Endothelial cell (in vitro differentiated cells): ENCODE measurements around the gene CNNM2. TPM values are rescaled to one million over a fixed set of nuclear protein-coding genes. Genes with fewer than 3 reads are reported as not detected.
"Not testable (repeated sequence)": the region's sequence is repeated elsewhere in the genome, so short reads cannot be mapped to it uniquely, and the experiment has no call there.

Experiments
- DNase-seq: peaks from one replicate; pipeline ENCODE4 v3.0.0; 2021; ENCODE audit warnings: low spot score
- H3K27ac Mint-ChIP-seq: one replicate; pipeline ENCODE4 v1.8.0; 2021; ENCODE audit warnings: mixed read lengths, inconsistent platforms; ENCODE audit not compliant: unreplicated experiment
- H3K27me3 Mint-ChIP-seq: one replicate; pipeline ENCODE4 v1.8.0; 2021; ENCODE audit warnings: mild to moderate bottlenecking, moderate library complexity, mixed read lengths, inconsistent platforms; ENCODE audit not compliant: unreplicated experiment
- H3K36me3 Mint-ChIP-seq: one replicate; pipeline ENCODE4 v1.8.0; 2021; ENCODE audit warnings: mild to moderate bottlenecking, low read depth, mixed read lengths, inconsistent platforms; ENCODE audit not compliant: unreplicated experiment
- H3K4me1 Mint-ChIP-seq: one replicate; pipeline ENCODE4 v1.8.0; 2021; ENCODE audit warnings: mild to moderate bottlenecking, mixed read lengths, inconsistent platforms; ENCODE audit not compliant: unreplicated experiment
- H3K4me3 Mint-ChIP-seq: one replicate; pipeline ENCODE4 v1.8.0; 2021; ENCODE audit warnings: mild to moderate bottlenecking, mixed read lengths, inconsistent platforms; ENCODE audit not compliant: unreplicated experiment
- H3K9me3 Mint-ChIP-seq: one replicate; pipeline ENCODE4 v1.8.0; 2021; ENCODE audit warnings: mixed read lengths, inconsistent platforms; ENCODE audit not compliant: unreplicated experiment
- CTCF ChIP-seq: fragments of 200-600 bp; sonication (generic); IDR thresholded peaks from one replicate; pipeline ENCODE4 v1.5.0; 2021; ENCODE audit warnings: antibody characterized with exemption; ENCODE audit not compliant: unreplicated experiment
- total RNA-seq: library from RNA; stranded (reverse); fragmentation: NEBNext Ultra II Directional; extraction: Animal tissue kit (Norgen Biotek cat#: 25700); gene quantifications from one replicate; pipeline ENCODE4 v1.2.1, GENCODE V29; 2021; ENCODE audit not compliant: unreplicated experiment

Gene CNNM2
- total RNA-seq, 1 donor from 2014 or later = 4.6 TPM

- Mint-ChIP-seq H3K4me1 (peaks cover 4% of the 10 kb centered on the region), H3K4me3 (no peak overlapping the region), H3K36me3 (no peaks in the 10 kb centered on the region), H3K9me3 (no peaks in the 10 kb centered on the region), H3K27ac (no peak overlapping the region), H3K27me3 (no peaks in the 10 kb centered on the region)
- TF ChIP-seq CTCF = no peak
- DNase-seq = no peak
These were observed 45.1 kb downstream of the CNNM2 start for GRCh38 chr10:102962951-102963755.

- no peak for DNase-seq
- Mint-ChIP-seq H3K36me3 (no peaks in the 10 kb centered on the region), H3K27me3 (no peaks in the 10 kb centered on the region), H3K4me1 (peaks cover 4% of the 10 kb centered on the region), H3K27ac (no peak overlapping the region), H3K9me3 (no peaks in the 10 kb centered on the region), H3K4me3 (no peak overlapping the region)
- no peak for TF ChIP-seq CTCF
These were observed 45.6 kb downstream of the CNNM2 start for GRCh38 chr10:102963756-102964025.

GRCh38 chr10:102964064-102964463 lies 46.0 kb downstream of the CNNM2 start:
- not testable (repeated sequence) for H3K36me3 Mint-ChIP-seq, H3K9me3 Mint-ChIP-seq, H3K27me3 Mint-ChIP-seq, H3K4me1 Mint-ChIP-seq, H3K4me3 Mint-ChIP-seq, DNase-seq, H3K27ac Mint-ChIP-seq

GRCh38 chr10:102964713-102965112 lies 46.6 kb downstream of the CNNM2 start:
- Mint-ChIP-seq H3K4me3 (no peak overlapping the region), H3K27ac (no peak overlapping the region), H3K9me3 (no peaks in the 10 kb centered on the region), H3K4me1 (peaks cover 4% of the 10 kb centered on the region), H3K27me3 (no peaks in the 10 kb centered on the region), H3K36me3 (no peaks in the 10 kb centered on the region)
- no peak for DNase-seq
- no peak for TF ChIP-seq CTCF

GRCh38 chr10:102965311-102965851 lies 47.3 kb downstream of the CNNM2 start:
- no peak overlapping the region for H3K4me3 Mint-ChIP-seq
- H3K27ac Mint-ChIP-seq = no peak overlapping the region
- H3K27me3 Mint-ChIP-seq = no peaks in the 10 kb centered on the region
- H3K4me1 Mint-ChIP-seq = peaks cover 4% of the 10 kb centered on the region
- H3K36me3 Mint-ChIP-seq = no peaks in the 10 kb centered on the region
- TF ChIP-seq CTCF = no peak
- H3K9me3 Mint-ChIP-seq = no peaks in the 10 kb centered on the region
- DNase-seq = no peak
